IMR-90 (cell line): ENCODE measurements around the gene RAB4B. TPM values are rescaled to one million over a fixed set of nuclear protein-coding genes. Genes with fewer than 3 reads are reported as not detected.

Source experiments
- ATAC-seq: fragments of 200-7000 bp; cut with Tn5 transposase; 2 replicates; pipeline ENCODE4 v1.9.1; 2020; ENCODE audit warnings: low read depth, mild to moderate bottlenecking, moderate library complexity
- BruUV-seq: library from RNA; stranded (reverse); fragments of 400-500 nt; replicated peaks from 2 replicates; lab custom pipeline; 2021; lab: Mats Ljungman, UMichigan
- CTCF ChIA-PET: fragments of 300-600 bp; formaldehyde crosslinking; extraction: SDS; loops from one replicate; lab custom pipeline; 2021; ENCODE audit warnings: antibody characterized with exemption; lab: Yijun Ruan, JAX
- POLR2A ChIA-PET: fragments of 300-600 bp; sonication (Branson Sonifier 250); formaldehyde crosslinking; loops from one replicate; lab custom pipeline; 2022; ENCODE audit warnings: antibody characterized with exemption; ENCODE audit not compliant: unreplicated experiment; lab: Charles Lee
- DNase-seq: peaks from one replicate; pipeline ENCODE4 v3.0.0; 2013
- H2AFZ ChIP-seq: replicated peaks from 2 replicates; pipeline ENCODE3; 2013; ENCODE audit warnings: low read length, mild to moderate bottlenecking; ENCODE audit not compliant: poor library complexity
- H2AK5ac ChIP-seq: 2 replicates; pipeline ENCODE4 v1.6.1; 2013; ENCODE audit warnings: low read depth, low read length, inconsistent platforms
- H2AK9ac ChIP-seq: replicated peaks from 2 replicates; pipeline ENCODE3; 2013; ENCODE audit warnings: mild to moderate bottlenecking, low read depth, low read length, moderate library complexity; ENCODE audit not compliant: poor library complexity
- H2BK120ac ChIP-seq: 2 replicates; pipeline ENCODE4 v1.6.1; 2013; ENCODE audit warnings: low read depth, low read length, inconsistent platforms
- H2BK15ac ChIP-seq: 3 replicates; pipeline ENCODE4 v1.6.1; 2013; ENCODE audit warnings: low read depth, low read length, inconsistent platforms
- H2BK20ac ChIP-seq: 2 replicates; pipeline ENCODE4 v1.6.1; 2013; ENCODE audit warnings: low read depth, mild to moderate bottlenecking, inconsistent platforms, low read length, moderate library complexity
- H2BK5ac ChIP-seq: 2 replicates; pipeline ENCODE4 v1.6.1; 2013; ENCODE audit warnings: mild to moderate bottlenecking, low read depth, low read length, inconsistent platforms; ENCODE audit not compliant: poor library complexity, severe bottlenecking
- H3K14ac ChIP-seq: replicated peaks from 2 replicates; pipeline ENCODE4 v1.6.1; 2013; ENCODE audit warnings: low read depth, low read length, inconsistent platforms
- H3K18ac ChIP-seq: 2 replicates; pipeline ENCODE4 v1.6.1; 2013; ENCODE audit warnings: low read depth, low read length, control low read depth
- H3K23ac ChIP-seq: 2 replicates; pipeline ENCODE4 v1.6.1; 2013; ENCODE audit warnings: low read depth, low read length, inconsistent platforms
- H3K27ac ChIP-seq: 2 replicates; pipeline ENCODE4 v1.5.1; 2013; ENCODE audit warnings: mild to moderate bottlenecking, control low read depth, low read length; ENCODE audit not compliant: insufficient read depth
- H3K27me3 ChIP-seq: 2 replicates; pipeline ENCODE4 v1.6.1; 2013; ENCODE audit warnings: low read length; ENCODE audit not compliant: control insufficient read depth, insufficient read depth
- H3K36me3 ChIP-seq: 2 replicates; pipeline ENCODE4 v1.6.1; 2013; ENCODE audit warnings: low read length, mixed read lengths; ENCODE audit not compliant: control insufficient read depth, insufficient read depth
- H3K4ac ChIP-seq: 2 replicates; pipeline ENCODE4 v1.6.1; 2013; ENCODE audit warnings: low read depth, low read length, inconsistent platforms
- H3K4me1 ChIP-seq: 2 replicates; pipeline ENCODE4 v1.6.1; 2013; ENCODE audit warnings: low read length, mixed read lengths; ENCODE audit not compliant: control insufficient read depth, insufficient read depth
- H3K4me2 ChIP-seq: 2 replicates; pipeline ENCODE4 v1.6.1; 2013; ENCODE audit warnings: low read depth, mild to moderate bottlenecking, control low read depth, low read length, moderate library complexity
- H3K4me3 ChIP-seq: 2 replicates; pipeline ENCODE4 v1.5.1; 2013; ENCODE audit warnings: low read depth, mild to moderate bottlenecking, control low read depth, low read length, moderate library complexity; ENCODE audit not compliant: insufficient read depth
- H3K56ac ChIP-seq: 2 replicates; pipeline ENCODE4 v1.6.1; 2013; ENCODE audit warnings: low read length, inconsistent platforms; ENCODE audit not compliant: insufficient read depth; ENCODE audit errors: extremely low read depth
- H3K79me1 ChIP-seq, 2 experiments: 2 replicates each; pipeline ENCODE4 v1.6.1; 2013; ENCODE audit warnings: low read length in 2 of 2, inconsistent platforms in 1 of 2, low read depth in 1 of 2
- H3K9ac ChIP-seq: 2 replicates; pipeline ENCODE4 v1.6.1; 2013; ENCODE audit warnings: low read depth, low read length, control low read depth
- H3K9me1 ChIP-seq: 2 replicates; pipeline ENCODE4 v1.6.1; 2013; ENCODE audit warnings: low read length, inconsistent platforms; ENCODE audit not compliant: insufficient read depth
- H3K9me3 ChIP-seq: 2 replicates; pipeline ENCODE4 v1.6.1; 2013; ENCODE audit warnings: low read length; ENCODE audit not compliant: control insufficient read depth, insufficient read depth
- H4K20me1 ChIP-seq: 2 replicates; pipeline ENCODE4 v1.6.1; 2013; ENCODE audit warnings: low read length, inconsistent platforms; ENCODE audit not compliant: insufficient read depth
- H4K5ac ChIP-seq: 2 replicates; pipeline ENCODE4 v1.6.1; 2013; ENCODE audit warnings: mild to moderate bottlenecking, low read depth, low read length, control low read depth
- H4K8ac ChIP-seq, 2 experiments: 2 replicates each; pipeline ENCODE4 v1.6.1; 2013; ENCODE audit warnings: low read depth in 2 of 2, low read length in 2 of 2, control low read depth in 1 of 2, inconsistent platforms in 1 of 2
- H4K91ac ChIP-seq: 2 replicates; pipeline ENCODE4 v1.6.1; 2013; ENCODE audit warnings: low read depth, low read length, inconsistent platforms; ENCODE audit not compliant: insufficient read depth
- BHLHE40 ChIP-seq: fragments of 150-350 bp; IDR thresholded peaks from 2 replicates; pipeline ENCODE4 v1.6.1; 2016; ENCODE audit warnings: mild to moderate bottlenecking, low read depth, low read length
- ELK1 ChIP-seq: fragments of 150-350 bp; IDR thresholded peaks from 2 replicates; pipeline ENCODE4 v1.6.1; 2016; ENCODE audit warnings: low read depth, mild to moderate bottlenecking, low read length, moderate library complexity, borderline replicate concordance
- FOS ChIP-seq: fragments of 150-350 bp; IDR thresholded peaks from 2 replicates; pipeline ENCODE4 v1.6.1; 2016; ENCODE audit warnings: low read depth, low read length
- MAFK ChIP-seq: IDR thresholded peaks from 2 replicates; pipeline ENCODE4 v1.6.1; 2012; ENCODE audit warnings: low read depth, low read length, improper control_type of control experiment
- RCOR1 ChIP-seq: IDR thresholded peaks from 2 replicates; pipeline ENCODE4 v1.6.1; 2012; ENCODE audit warnings: mild to moderate bottlenecking, low read length, improper control_type of control experiment; ENCODE audit not compliant: insufficient replicate concordance
- RFX5 ChIP-seq: IDR thresholded peaks from 2 replicates; pipeline ENCODE4 v1.8.0; 2012; ENCODE audit warnings: low read depth, mild to moderate bottlenecking, low read length, moderate library complexity
- WGBS, 2 experiments: methylation state at CpG; one replicate each; pipeline versions ENCODE4 v1.1.5 to v1.1.7; 2013; ENCODE audit warnings: missing lambda C conversion rate in 2 of 2; ENCODE audit not compliant: insufficient read length in 1 of 2; ENCODE audit errors: extremely low coverage in 2 of 2; 5-methylcytosine and 5-hydroxymethylcytosine counted together
- dilution Hi-C: fragments of 300-500 bp; cut with HindIII; formaldehyde crosslinking; loops from one replicate; pipeline ENCODE4 v1.14.3; 2018; ENCODE audit warnings: low sequenced_read_pairs; ENCODE audit not compliant: unreplicated experiment
- in situ Hi-C: fragments of 300-500 bp; cut with MboI; formaldehyde crosslinking; loops from 3 replicates; pipeline ENCODE4 v1.14.3; 2019; ENCODE audit warnings: low sequenced_read_pairs, inconsistent platforms, mixed read lengths
- intact Hi-C: fragments of 100-400 bp; cut with micrococcal nuclease; formaldehyde crosslinking; loops from 2 replicates; pipeline ENCODE4 v1.10.0; 2022
- polyA plus RNA-seq, 3 experiments: library from polyadenylated mRNA; depleted of rRNA; stranded (reverse); fragments of >200 nt; gene quantifications; 2 replicates each; pipeline ENCODE4 v1.2.3, GENCODE V29; 2012; ENCODE audit warnings: low replicate concordance in 1 of 3
- total RNA-seq: library from RNA; depleted of rRNA; stranded (reverse); fragments of >200 nt; gene quantifications from 2 replicates; pipeline ENCODE4 v1.2.3, GENCODE V29; 2012
- TF ChIP-seq, protein P1 (sequence below): conservative IDR thresholded peaks from 2 replicates; pipeline ENCODE4 v1.5.1; 2012; ENCODE audit warnings: mild to moderate bottlenecking, low read depth, low read length, improper control_type of control experiment

RAB4B gene
- total and polyA plus RNA-seq, 2 of the 4 experiments (the other 2 are of a cell fraction), result 7.9 to 21.4 TPM

- Histone ChIP-seq H3K4me1 (peaks cover 6% of the 10 kb centered on the region), H3K27me3 (no peaks in the 10 kb centered on the region), H3K56ac (peak overlapping the region; percentile 91), H2AFZ (peak overlapping the region; percentile 98), H3K18ac (0 out of 2 replicates have a peak overlapping the region, but pooled peaks have one; percentile 2), H3K14ac (peak overlapping the region; percentile 94), H4K5ac (peak overlapping the region; percentile 60), H3K4ac (peak overlapping the region; percentile 91), H3K4me3 (peak overlapping the region; percentile 64), H3K9me3 (no peaks in the 10 kb centered on the region), H2AK9ac (peak overlapping the region; percentile 93), H2AK5ac (peak overlapping the region; percentile 57), H2BK20ac (no peak overlapping the region), H2BK15ac (0 out of 3 replicates have a peak overlapping the region, but pooled peaks have one; percentile 30), H3K4me2 (peak overlapping the region; percentile 94), H3K23ac (peak overlapping the region; percentile 44; the same call in 1 of the 2 replicates), H3K36me3 (no peaks in the 10 kb centered on the region), H2BK5ac (peak overlapping the region; percentile 88), H3K9ac (peak overlapping the region; percentile 91), H4K8ac (peak overlapping the region; percentile 14 to 94), H3K27ac (peak overlapping the region; percentile 89), H3K79me1 (peaks cover 8 to 18% of the 10 kb centered on the region in 2 experiments; a peak in 3 of 4 replicates), H2BK120ac (peak overlapping the region; percentile 38), H4K20me1 (peaks cover 9% of the 10 kb centered on the region; the same call in 1 of the 2 replicates), H4K91ac (peak overlapping the region; percentile 67), H3K9me1 (peaks cover 10% of the 10 kb centered on the region)
- 5% methylated on average over 4 of the region's 13 CpGs; no CpG with 5 or more reads in 1 of the 2 experiments for WGBS, 2 experiments
- no peak for TF ChIP-seq ELK1
- TF ChIP-seq MAFK, result no peak
- TF ChIP-seq FOS, result no peak
- TF ChIP-seq RCOR1, result peak; percentile 57
- TF ChIP-seq BHLHE40, result peak; percentile 28; the same call in 1 of the 2 replicates
- TF ChIP-seq, protein P1, sequence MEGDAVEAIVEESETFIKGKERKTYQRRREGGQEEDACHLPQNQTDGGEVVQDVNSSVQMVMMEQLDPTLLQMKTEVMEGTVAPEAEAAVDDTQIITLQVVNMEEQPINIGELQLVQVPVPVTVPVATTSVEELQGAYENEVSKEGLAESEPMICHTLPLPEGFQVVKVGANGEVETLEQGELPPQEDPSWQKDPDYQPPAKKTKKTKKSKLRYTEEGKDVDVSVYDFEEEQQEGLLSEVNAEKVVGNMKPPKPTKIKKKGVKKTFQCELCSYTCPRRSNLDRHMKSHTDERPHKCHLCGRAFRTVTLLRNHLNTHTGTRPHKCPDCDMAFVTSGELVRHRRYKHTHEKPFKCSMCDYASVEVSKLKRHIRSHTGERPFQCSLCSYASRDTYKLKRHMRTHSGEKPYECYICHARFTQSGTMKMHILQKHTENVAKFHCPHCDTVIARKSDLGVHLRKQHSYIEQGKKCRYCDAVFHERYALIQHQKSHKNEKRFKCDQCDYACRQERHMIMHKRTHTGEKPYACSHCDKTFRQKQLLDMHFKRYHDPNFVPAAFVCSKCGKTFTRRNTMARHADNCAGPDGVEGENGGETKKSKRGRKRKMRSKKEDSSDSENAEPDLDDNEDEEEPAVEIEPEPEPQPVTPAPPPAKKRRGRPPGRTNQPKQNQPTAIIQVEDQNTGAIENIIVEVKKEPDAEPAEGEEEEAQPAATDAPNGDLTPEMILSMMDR, result no peak
- peak; percentile 98 for TF ChIP-seq RFX5
- POLR2A ChIA-PET, result interaction anchor here (1.4 kb wide), 1 partner anchor 21 kb away, joined by 8 read pairs; the partner anchor contains the start of gene EGLN2
- dilution Hi-C loops (no loop called here), in situ Hi-C loops (no loop called here), intact Hi-C loops (no loop called here)
- CTCF ChIA-PET, result interaction anchor here (0.6 to 2.0 kb wide), 2 partner anchors 22 to 114 kb away, joined by 3 to 6 read pairs; partner anchors contain the start of gene EGLN2
- ATAC-seq (peak; percentile 73), DNase-seq (peak; percentile 91)
- no TSS peak for BruUV-seq
These were observed 959 bp upstream of the RAB4B start for GRCh38 chr19:40776932-40777644.
